GM19193 (cell line): Measurements from ENCODE around the gene UBXN1.

ENCODE experiments used
- POLR2A ChIP-seq: IDR thresholded peaks from 4 replicates; pipeline ENCODE4 v1.6.1; 2011; ENCODE audit not compliant: insufficient read depth, insufficient read length; ENCODE audit errors: extremely low read depth

Gene UBXN1

GRCh38 chr11:62689421-62690183, 10.7 kb upstream of the UBXN1 start, which contains the start of gene LRRN4CL:
Gene LRRN4CL, minus strand, starts transcription at chr11:62689530. Its CDS starts 1,022 bp downstream, at chr11:62688508.
- no peak for TF ChIP-seq POLR2A

- no peak for TF ChIP-seq POLR2A
Measured at GRCh38 chr11:62688491-62688890, 9.6 kb upstream of the UBXN1 start.

- no peak for TF ChIP-seq POLR2A
Measured at GRCh38 chr11:62687508-62688396, 8.9 kb upstream of the UBXN1 start.

GRCh38 chr11:62682518-62682917, 3.6 kb upstream of the UBXN1 start:
- no peak for TF ChIP-seq POLR2A

GRCh38 chr11:62680825-62681240, 2.0 kb upstream of the UBXN1 start:
- TF ChIP-seq POLR2A: no peak

GRCh38 chr11:62678433-62678769, 472 bp downstream of the UBXN1 start:
- no peak for TF ChIP-seq POLR2A

GRCh38 chr11:62677714-62678113, 1.2 kb downstream of the UBXN1 start:
- no peak for TF ChIP-seq POLR2A

GRCh38 chr11:62677156-62677555, 1.7 kb downstream of the UBXN1 start:
- no peak for TF ChIP-seq POLR2A

GRCh38 chr11:62676698-62677097, 2.2 kb downstream of the UBXN1 start:
- TF ChIP-seq POLR2A: no peak

GRCh38 chr11:62673196-62673525, 5.7 kb downstream of the UBXN1 start:
- TF ChIP-seq POLR2A: no peak

- peak; percentile 77 for TF ChIP-seq POLR2A
Measured at GRCh38 chr11:62671608-62672389, 7.1 kb downstream of the UBXN1 start, which contains the start of the genes LBHD1 and UQCC3. Gene LBHD1, minus strand, starts transcription at chr11:62672267. Its CDS starts 2,236 bp downstream, at chr11:62670031. Gene UQCC3, plus strand, starts transcription at chr11:62671673. Its CDS starts 73 bp downstream, at chr11:62671746.

- TF ChIP-seq POLR2A: no peak
Measured at GRCh38 chr11:62671236-62671607, 7.7 kb downstream of the UBXN1 start.

- no peak for TF ChIP-seq POLR2A
Measured at GRCh38 chr11:62669420-62670161, 9.3 kb downstream of the UBXN1 start.

GRCh38 chr11:62667460-62667859, 11.4 kb downstream of the UBXN1 start:
- TF ChIP-seq POLR2A: peak; percentile 36

GRCh38 chr11:62666259-62666926, 12.5 kb downstream of the UBXN1 start:
- TF ChIP-seq POLR2A: peak; percentile 51
